Activated T-helper 2 cell treated with anti-CD3 and anti-CD28 coated beads, Interferon-gamma antibody, Interleukin-2, Interleukin-4, amounts not matched to agents 10 μg/mL and 5 μg/mL and 100 μg/mL, durations not matched to agents 14 hours and 24 hours and 36 hours (primary cell): ENCODE results near the gene DLG2. TPM values are rescaled to one million over a fixed set of nuclear protein-coding genes. Genes with fewer than 3 reads are reported as not detected.

ENCODE experiments used
- DNase-seq: peaks from one replicate; pipeline ENCODE4 v3.0.0; 2021; ENCODE audit warnings: low spot score
- H3K27ac Mint-ChIP-seq: one replicate; pipeline ENCODE4 v1.8.0; 2021; ENCODE audit warnings: mixed read lengths
- H3K27me3 Mint-ChIP-seq: one replicate; pipeline ENCODE4 v1.8.0; 2021; ENCODE audit warnings: low read depth, mixed read lengths
- H3K36me3 Mint-ChIP-seq: one replicate; pipeline ENCODE4 v1.8.0; 2021; ENCODE audit warnings: low read depth, mixed read lengths
- H3K4me1 Mint-ChIP-seq: one replicate; pipeline ENCODE4 v1.8.0; 2021; ENCODE audit warnings: low read depth, mixed read lengths
- H3K4me3 Mint-ChIP-seq: one replicate; pipeline ENCODE4 v1.8.0; 2021; ENCODE audit warnings: low read depth, mild to moderate bottlenecking, moderate library complexity, mixed read lengths
- H3K9me3 Mint-ChIP-seq: one replicate; pipeline ENCODE4 v1.8.0; 2021; ENCODE audit warnings: mixed read lengths
- intact Hi-C: fragments of 100-400 bp; cut with micrococcal nuclease; formaldehyde crosslinking; loops from one replicate; pipeline ENCODE4 v1.15.1; 2023
- total RNA-seq: library from RNA; stranded (reverse); gene quantifications from 2 replicates; pipeline ENCODE4 v1.2.3, GENCODE V29; 2022

DLG2 gene
- total RNA-seq, 1 donor from 2014 or later = 1.8 TPM

GRCh38 chr11:84137960-84138359 is 1489.2 kb downstream of the DLG2 start:
- no peaks in the 10 kb centered on the region for H3K36me3 Mint-ChIP-seq
- H3K27ac Mint-ChIP-seq = no peak overlapping the region
- intact Hi-C loops = no loop called here
- DNase-seq = no peak
- peaks cover 15% of the 10 kb centered on the region for H3K9me3 Mint-ChIP-seq
- H3K4me3 Mint-ChIP-seq = no peak overlapping the region
- no peaks in the 10 kb centered on the region for H3K4me1 Mint-ChIP-seq
- H3K27me3 Mint-ChIP-seq = no peaks in the 10 kb centered on the region

- Mint-ChIP-seq H3K9me3 (peaks cover 16% of the 10 kb centered on the region), H3K4me1 (no peaks in the 10 kb centered on the region), H3K27me3 (no peaks in the 10 kb centered on the region), H3K27ac (no peak overlapping the region), H3K4me3 (no peak overlapping the region), H3K36me3 (no peaks in the 10 kb centered on the region)
- intact Hi-C loops = no loop called here
- DNase-seq = no peak
These were observed 1489.6 kb downstream of the DLG2 start for GRCh38 chr11:84137505-84137904.

GRCh38 chr11:84136926-84137325 is 1490.2 kb downstream of the DLG2 start:
- H3K9me3 Mint-ChIP-seq = peaks cover 18% of the 10 kb centered on the region
- H3K4me3 Mint-ChIP-seq = no peak overlapping the region
- no peaks in the 10 kb centered on the region for H3K27me3 Mint-ChIP-seq
- intact Hi-C loops = no loop called here
- no peak overlapping the region for H3K27ac Mint-ChIP-seq
- no peaks in the 10 kb centered on the region for H3K36me3 Mint-ChIP-seq
- DNase-seq = no peak
- no peaks in the 10 kb centered on the region for H3K4me1 Mint-ChIP-seq

- Mint-ChIP-seq H3K27ac (no peak overlapping the region), H3K27me3 (no peaks in the 10 kb centered on the region), H3K9me3 (peaks cover 19% of the 10 kb centered on the region), H3K4me1 (no peaks in the 10 kb centered on the region), H3K4me3 (no peak overlapping the region), H3K36me3 (no peaks in the 10 kb centered on the region)
- intact Hi-C loops = no loop called here
- DNase-seq = no peak
These were observed 1496.3 kb downstream of the DLG2 start for GRCh38 chr11:84130646-84131427.

- no peak overlapping the region for H3K27ac Mint-ChIP-seq
- DNase-seq = no peak
- intact Hi-C loops = no loop called here
These were observed 1497.1 kb downstream of the DLG2 start for GRCh38 chr11:84129961-84130576.

GRCh38 chr11:84128840-84129239 is 1498.3 kb downstream of the DLG2 start:
- intact Hi-C loops = no loop called here
- Mint-ChIP-seq H3K27ac (no peak overlapping the region), H3K9me3 (peaks cover 18% of the 10 kb centered on the region), H3K36me3 (no peaks in the 10 kb centered on the region), H3K4me1 (no peaks in the 10 kb centered on the region), H3K27me3 (no peaks in the 10 kb centered on the region), H3K4me3 (no peak overlapping the region)
- no peak for DNase-seq

More at GRCh38 chr11:84129961-84130576, 1497.1 kb downstream of the DLG2 start:
- no peak overlapping the region for H3K4me3 Mint-ChIP-seq
- H3K27me3 Mint-ChIP-seq = no peaks in the 10 kb centered on the region
- no peaks in the 10 kb centered on the region for H3K4me1 Mint-ChIP-seq
- no peaks in the 10 kb centered on the region for H3K36me3 Mint-ChIP-seq
- peaks cover 13% of the 10 kb centered on the region for H3K9me3 Mint-ChIP-seq

- no peaks in the 10 kb centered on the region for H3K4me1 Mint-ChIP-seq
- intact Hi-C loops = no loop called here
- DNase-seq = no peak
- H3K36me3 Mint-ChIP-seq = no peaks in the 10 kb centered on the region
- H3K27ac Mint-ChIP-seq = no peak overlapping the region
- H3K9me3 Mint-ChIP-seq = peaks cover 25% of the 10 kb centered on the region
- no peaks in the 10 kb centered on the region for H3K27me3 Mint-ChIP-seq
- no peak overlapping the region for H3K4me3 Mint-ChIP-seq
These were observed 1509.8 kb downstream of the DLG2 start for GRCh38 chr11:84117394-84117793.

GRCh38 chr11:84106541-84106940 is 1520.6 kb downstream of the DLG2 start:
- DNase-seq = no peak
- no peaks in the 10 kb centered on the region for H3K27me3 Mint-ChIP-seq
- intact Hi-C loops = no loop called here
- H3K36me3 Mint-ChIP-seq = no peaks in the 10 kb centered on the region
- no peaks in the 10 kb centered on the region for H3K4me1 Mint-ChIP-seq
- peaks cover 9% of the 10 kb centered on the region for H3K9me3 Mint-ChIP-seq
- H3K27ac Mint-ChIP-seq = no peak overlapping the region
- H3K4me3 Mint-ChIP-seq = no peak overlapping the region

- no peak overlapping the region for H3K4me3 Mint-ChIP-seq
- H3K27me3 Mint-ChIP-seq = no peaks in the 10 kb centered on the region
- H3K36me3 Mint-ChIP-seq = no peaks in the 10 kb centered on the region
- no peak overlapping the region for H3K27ac Mint-ChIP-seq
- peaks cover 4% of the 10 kb centered on the region for H3K9me3 Mint-ChIP-seq
- intact Hi-C loops = no loop called here
- no peak for DNase-seq
- H3K4me1 Mint-ChIP-seq = no peaks in the 10 kb centered on the region
These were observed 1522.0 kb downstream of the DLG2 start for GRCh38 chr11:84105148-84105547.

- intact Hi-C loops = no loop called here
- Mint-ChIP-seq H3K4me1 (no peaks in the 10 kb centered on the region), H3K9me3 (peaks cover 4% of the 10 kb centered on the region), H3K36me3 (no peaks in the 10 kb centered on the region), H3K27ac (no peak overlapping the region), H3K27me3 (no peaks in the 10 kb centered on the region), H3K4me3 (no peak overlapping the region)
- DNase-seq = no peak
These were observed 1524.0 kb downstream of the DLG2 start for GRCh38 chr11:84103096-84103495.

- no peak overlapping the region for H3K27ac Mint-ChIP-seq
- DNase-seq = no peak
- H3K27me3 Mint-ChIP-seq = no peaks in the 10 kb centered on the region
- no peak overlapping the region for H3K4me3 Mint-ChIP-seq
- no peaks in the 10 kb centered on the region for H3K36me3 Mint-ChIP-seq
- H3K9me3 Mint-ChIP-seq = no peaks in the 10 kb centered on the region
- H3K4me1 Mint-ChIP-seq = no peaks in the 10 kb centered on the region
- intact Hi-C loops = no loop called here
These were observed 1530.0 kb downstream of the DLG2 start for GRCh38 chr11:84097186-84097585.

GRCh38 chr11:84091212-84091986 is 1535.7 kb downstream of the DLG2 start:
- H3K4me3 Mint-ChIP-seq = no peak overlapping the region
- intact Hi-C loops = no loop called here
- H3K9me3 Mint-ChIP-seq = no peaks in the 10 kb centered on the region
- no peaks in the 10 kb centered on the region for H3K27me3 Mint-ChIP-seq
- no peak overlapping the region for H3K27ac Mint-ChIP-seq
- no peaks in the 10 kb centered on the region for H3K4me1 Mint-ChIP-seq
- no peak for DNase-seq
- H3K36me3 Mint-ChIP-seq = no peaks in the 10 kb centered on the region
